ENCODE measurements around the gene GRID1. TPM values are rescaled to one million over a fixed set of nuclear protein-coding genes. Genes with fewer than 3 reads are reported as not detected.

The GRID1 gene
- total and polyA plus RNA-seq, 10 of the 15 experiments (the other 5 are each of a cell fraction or from before 2014, with no cell fraction given): 0.04 to 0.62 (median 0.08) TPM; not detected in 5

DNA sequence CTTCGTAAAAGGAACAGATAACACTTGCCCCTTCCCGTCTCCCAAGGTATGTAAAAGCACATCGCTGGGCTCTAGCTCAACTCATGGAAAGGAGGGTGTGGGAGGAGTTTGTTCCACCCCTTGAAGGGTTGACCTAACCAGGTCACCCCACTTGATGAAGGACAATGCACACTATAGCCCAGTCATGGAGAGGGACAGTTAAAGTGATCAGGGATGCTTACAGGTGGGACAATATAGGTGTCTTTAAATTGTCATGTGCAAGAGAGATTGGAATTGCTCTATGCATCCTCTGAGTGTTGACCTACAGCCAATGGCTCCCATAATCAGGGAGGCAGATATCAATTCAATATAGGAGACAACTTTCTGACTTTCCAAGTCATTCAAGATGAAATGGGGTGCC, 448.2 kb downstream of the GRID1 start:
- SMC1A ChIA-PET (ENCODE audit: uncharacterized antibody, unreplicated experiment): no interaction called here
- no TSS peak for BruUV-seq (replicated peaks)
- TF ChIP-seq TCF7 (IDR thresholded peaks at IDR 0.05; ENCODE audit: borderline replicate concordance): no peak
- TF ChIP-seq ZNF24 (IDR thresholded peaks at IDR 0.05): no peak
- TF ChIP-seq, protein P1, sequence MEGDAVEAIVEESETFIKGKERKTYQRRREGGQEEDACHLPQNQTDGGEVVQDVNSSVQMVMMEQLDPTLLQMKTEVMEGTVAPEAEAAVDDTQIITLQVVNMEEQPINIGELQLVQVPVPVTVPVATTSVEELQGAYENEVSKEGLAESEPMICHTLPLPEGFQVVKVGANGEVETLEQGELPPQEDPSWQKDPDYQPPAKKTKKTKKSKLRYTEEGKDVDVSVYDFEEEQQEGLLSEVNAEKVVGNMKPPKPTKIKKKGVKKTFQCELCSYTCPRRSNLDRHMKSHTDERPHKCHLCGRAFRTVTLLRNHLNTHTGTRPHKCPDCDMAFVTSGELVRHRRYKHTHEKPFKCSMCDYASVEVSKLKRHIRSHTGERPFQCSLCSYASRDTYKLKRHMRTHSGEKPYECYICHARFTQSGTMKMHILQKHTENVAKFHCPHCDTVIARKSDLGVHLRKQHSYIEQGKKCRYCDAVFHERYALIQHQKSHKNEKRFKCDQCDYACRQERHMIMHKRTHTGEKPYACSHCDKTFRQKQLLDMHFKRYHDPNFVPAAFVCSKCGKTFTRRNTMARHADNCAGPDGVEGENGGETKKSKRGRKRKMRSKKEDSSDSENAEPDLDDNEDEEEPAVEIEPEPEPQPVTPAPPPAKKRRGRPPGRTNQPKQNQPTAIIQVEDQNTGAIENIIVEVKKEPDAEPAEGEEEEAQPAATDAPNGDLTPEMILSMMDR (IDR thresholded peaks at IDR 0.05 in 2 of 3, conservative IDR thresholded peaks at IDR 0.05 in 1 of 3; ENCODE audit: control insufficient read depth in 2 of 3, extremely low read depth in 1 of 3, insufficient read depth in 1 of 3, low read depth in 3 of 3, low read length in 3 of 3): no peak

DNA sequence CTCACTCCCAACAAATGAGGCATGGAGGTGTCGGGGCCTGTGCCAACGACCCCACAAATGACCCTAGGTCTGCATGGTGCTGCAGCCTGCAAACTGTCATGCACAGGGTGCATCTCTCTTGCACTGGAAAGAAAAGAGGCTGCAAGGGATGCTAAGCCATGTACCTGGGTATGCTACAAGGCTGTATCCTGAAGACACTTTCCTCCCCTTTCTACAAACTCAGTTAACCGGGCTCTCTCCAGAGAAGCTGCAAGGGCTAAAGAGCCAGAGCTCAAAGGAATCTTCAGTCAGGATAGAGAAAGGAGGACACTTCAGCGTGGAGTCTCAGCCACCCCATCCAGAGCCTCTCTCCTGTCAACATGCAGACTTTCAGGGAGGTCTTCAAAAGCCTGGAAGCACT, 449.0 kb downstream of the GRID1 start:
- Histone ChIP-seq H2AFZ (ENCODE audit: control insufficient read depth, low read depth, low read length) (no peak overlapping the region), H3K36me3 (ENCODE audit: control insufficient read depth in 2 of 2, insufficient read depth in 2 of 2, low read length in 1 of 2) (no peaks in the 10 kb centered on the region), H3K9ac (ENCODE audit: control insufficient read depth, insufficient read depth, low read length) (no peak overlapping the region), H3K27ac (ENCODE audit: control insufficient read depth, insufficient read depth) (no peak overlapping the region), H3K4me3 (no peak overlapping the region), H3K79me2 (ENCODE audit: control insufficient read depth, insufficient read depth, low read length) (no peaks in the 10 kb centered on the region), H3K27me3 (replicated peaks in 1 of 2; ENCODE audit: control insufficient read depth in 2 of 2, insufficient read depth in 2 of 2, low read length in 1 of 2) (no peaks in the 10 kb centered on the region), H3K9me3 (replicated peaks; ENCODE audit: control insufficient read depth, insufficient read depth, low read length) (no peaks in the 10 kb centered on the region), H3K4me1 (ENCODE audit: control insufficient read depth, insufficient read depth, low read length) (no peaks in the 10 kb centered on the region), H4K20me1 (ENCODE audit: control insufficient read depth, insufficient read depth) (no peaks in the 10 kb centered on the region), H3K4me2 (ENCODE audit: control insufficient read depth, insufficient read depth) (no peak overlapping the region)
- in situ Hi-C loops (cut with MboI): no loop called here
- no TSS peak for BruUV-seq (replicated peaks)
- WGBS (ENCODE audit: insufficient coverage, insufficient replicate concordance, low lambda C conversion rate, missing lambda C conversion rate): 38% methylated on average over 4 of the region's 4 CpGs
- SMC1A ChIA-PET (ENCODE audit: uncharacterized antibody, unreplicated experiment): no interaction called here
- intact Hi-C loops (cut with micrococcal nuclease; ENCODE audit: unreplicated experiment): no loop called here
- no peak for TF ChIP-seq IKZF1 (conservative IDR thresholded peaks at IDR 0.05)
- RAD21 ChIA-PET (ENCODE audit: unreplicated experiment): no interaction called here
- FAIRE-seq (no peak), DNase-seq (ENCODE audit: low read depth, low spot score) (no peak), ATAC-seq (no peak)
- CTCF ChIA-PET: no interaction called here
- POLR2A ChIA-PET: no interaction called here

More for the DNA sequence above, 448.2 kb downstream of the GRID1 start:
- in situ Hi-C loops (cut with MboI): no loop called here
- no peak overlapping the region for H3K4me2 ChIP-seq (ENCODE audit: control insufficient read depth, insufficient read depth)
- H3K4me3 ChIP-seq: no peak overlapping the region
- H4K20me1 ChIP-seq (ENCODE audit: control insufficient read depth, insufficient read depth): no peaks in the 10 kb centered on the region
- no peaks in the 10 kb centered on the region for H3K36me3 ChIP-seq (ENCODE audit: control insufficient read depth in 2 of 2, insufficient read depth in 2 of 2, low read length in 1 of 2)
- ATAC-seq: no peak
- no peaks in the 10 kb centered on the region for H3K79me2 ChIP-seq (ENCODE audit: control insufficient read depth, insufficient read depth, low read length)
- no peaks in the 10 kb centered on the region for H3K4me1 ChIP-seq (ENCODE audit: control insufficient read depth, insufficient read depth, low read length)
- WGBS (ENCODE audit: insufficient coverage, insufficient replicate concordance, low lambda C conversion rate, missing lambda C conversion rate): 68% methylated on average over 3 of the region's 3 CpGs
- RAD21 ChIA-PET (ENCODE audit: unreplicated experiment): no interaction called here
- no peak overlapping the region for H2AFZ ChIP-seq (ENCODE audit: control insufficient read depth, low read depth, low read length)
- no peaks in the 10 kb centered on the region for H3K9me3 ChIP-seq (replicated peaks; ENCODE audit: control insufficient read depth, insufficient read depth, low read length)
- no peaks in the 10 kb centered on the region for H3K27me3 ChIP-seq (replicated peaks in 1 of 2; ENCODE audit: control insufficient read depth in 2 of 2, insufficient read depth in 2 of 2, low read length in 1 of 2)
- CTCF ChIA-PET: no interaction called here
- H3K9ac ChIP-seq (ENCODE audit: control insufficient read depth, insufficient read depth, low read length): no peak overlapping the region
- no peak for FAIRE-seq
- no peak for DNase-seq (ENCODE audit: low read depth, low spot score)
- intact Hi-C loops (cut with micrococcal nuclease; ENCODE audit: unreplicated experiment): no loop called here
- POLR2A ChIA-PET: no interaction called here
- no peak overlapping the region for H3K27ac ChIP-seq (ENCODE audit: control insufficient read depth, insufficient read depth)
